ENCODE data around the gene CEP131.

The CEP131 gene

GRCh38 chr17:81222906-81223761 lies at the start of gene CEP131:
CEP131 (minus strand) TSS chr17:81222965; CDS start chr17:81220056, 2,909 bp downstream.
- peak within 1 kb of the TSS; percentile 16 for H3K27ac ChIP-seq
- TF ChIP-seq CTCF (IDR thresholded peaks at IDR 0.05) = no peak

GRCh38 chr17:81271226-81271625 lies 48.5 kb upstream of the CEP131 start:
- TF ChIP-seq CTCF (IDR thresholded peaks at IDR 0.05) = no peak
- Histone ChIP-seq H3K4me2 (ENCODE audit: low read length) (no peak overlapping the region), H3K36me3 (ENCODE audit: control insufficient read depth, insufficient read depth, low read length) (no peaks in the 10 kb centered on the region), H3K4me1 (no peaks in the 10 kb centered on the region), H3K9me3 (ENCODE audit: control insufficient read depth, low read length) (no peaks in the 10 kb centered on the region), H3K4me3 (ENCODE audit: low read depth, low read length) (no peak overlapping the region), H3K27me3 (ENCODE audit: control insufficient read depth, insufficient read depth, low read length) (no peaks in the 10 kb centered on the region), H2AFZ (no peak overlapping the region), H3K79me2 (no peaks in the 10 kb centered on the region), H3K27ac (no peak overlapping the region), H3K9ac (no peak overlapping the region)

More at GRCh38 chr17:81222906-81223761, at the start of gene CEP131:
- no peaks in the 10 kb centered on the region for H3K36me3 ChIP-seq (ENCODE audit: control insufficient read depth, insufficient read depth, low read length)
- H3K4me1 ChIP-seq = peaks cover 4% of the 10 kb centered on the region
- H3K79me2 ChIP-seq = peaks cover 11% of the 10 kb centered on the region
- peak within 1 kb of the TSS; percentile 53 for H3K9ac ChIP-seq
- H2AFZ ChIP-seq = peak within 1 kb of the TSS; percentile 96
- H3K4me2 ChIP-seq (ENCODE audit: low read length) = peak within 1 kb of the TSS; percentile 95
- peak within 1 kb of the TSS; percentile 80 for H3K4me3 ChIP-seq (ENCODE audit: low read depth, low read length)
- no peaks in the 10 kb centered on the region for H3K9me3 ChIP-seq (ENCODE audit: control insufficient read depth, low read length)
- no peaks in the 10 kb centered on the region for H3K27me3 ChIP-seq (ENCODE audit: control insufficient read depth, insufficient read depth, low read length)

GRCh38 chr17:81270279-81270678 lies 47.5 kb upstream of the CEP131 start:
- H3K4me3 ChIP-seq (ENCODE audit: low read depth, low read length) = no peak overlapping the region
- H3K4me1 ChIP-seq = no peaks in the 10 kb centered on the region
- H3K4me2 ChIP-seq (ENCODE audit: low read length) = no peak overlapping the region
- H3K27ac ChIP-seq = no peak overlapping the region
- H3K27me3 ChIP-seq (ENCODE audit: control insufficient read depth, insufficient read depth, low read length) = no peaks in the 10 kb centered on the region
- peaks cover 3% of the 10 kb centered on the region for H3K79me2 ChIP-seq
- H3K9ac ChIP-seq = no peak overlapping the region
- no peak for TF ChIP-seq CTCF (IDR thresholded peaks at IDR 0.05)
- H2AFZ ChIP-seq = no peak overlapping the region
- no peaks in the 10 kb centered on the region for H3K9me3 ChIP-seq (ENCODE audit: control insufficient read depth, low read length)
- no peaks in the 10 kb centered on the region for H3K36me3 ChIP-seq (ENCODE audit: control insufficient read depth, insufficient read depth, low read length)

GRCh38 chr17:81267390-81268067 lies 44.8 kb upstream of the CEP131 start:
- no peaks in the 10 kb centered on the region for H3K9me3 ChIP-seq (ENCODE audit: control insufficient read depth, low read length)
- H3K4me1 ChIP-seq = no peaks in the 10 kb centered on the region
- H3K36me3 ChIP-seq (ENCODE audit: control insufficient read depth, insufficient read depth, low read length) = no peaks in the 10 kb centered on the region
- no peak overlapping the region for H3K27ac ChIP-seq
- H3K9ac ChIP-seq = no peak overlapping the region
- H2AFZ ChIP-seq = no peak overlapping the region
- peaks cover 3% of the 10 kb centered on the region for H3K79me2 ChIP-seq
- no peak overlapping the region for H3K4me3 ChIP-seq (ENCODE audit: low read depth, low read length)
- H3K4me2 ChIP-seq (ENCODE audit: low read length) = no peak overlapping the region
- no peaks in the 10 kb centered on the region for H3K27me3 ChIP-seq (ENCODE audit: control insufficient read depth, insufficient read depth, low read length)
- no peak for TF ChIP-seq CTCF (IDR thresholded peaks at IDR 0.05)

All from parathyroid adenoma (tissue), 2 donors.